Stimulated activated memory B cell treated with anti-CD40 and anti-IgM and Interleukin-4, amounts not matched to agents 10 μg/mL and 1 μg/mL and 100 μg/mL, for 72 hours (primary cell): ENCODE data around the gene TEX35.

Experiments
- ATAC-seq: fragments of 150-1000 bp; cut with Tn5 transposase; 2 replicates; pipeline ENCODE4 v1.10.0; 2021
- H3K27ac Mint-ChIP-seq: one replicate; pipeline ENCODE4 v1.8.0; 2022; ENCODE audit warnings: mild to moderate bottlenecking, mixed read lengths
- H3K27me3 Mint-ChIP-seq: one replicate; pipeline ENCODE4 v1.8.0; 2022; ENCODE audit warnings: mixed read lengths
- H3K36me3 Mint-ChIP-seq: one replicate; pipeline ENCODE4 v1.8.0; 2022; ENCODE audit warnings: mixed read lengths
- H3K4me1 Mint-ChIP-seq: one replicate; pipeline ENCODE4 v1.8.0; 2022; ENCODE audit warnings: mixed read lengths
- H3K4me3 Mint-ChIP-seq: one replicate; pipeline ENCODE4 v1.8.0; 2022; ENCODE audit warnings: mild to moderate bottlenecking, moderate library complexity, mixed read lengths
- H3K9me3 Mint-ChIP-seq: one replicate; pipeline ENCODE4 v1.8.0; 2022; ENCODE audit warnings: mixed read lengths

The TEX35 gene

GRCh38 chr1:178527117-178527516, 14.2 kb downstream of the TEX35 start:
- peaks cover 5% of the 10 kb centered on the region for H3K9me3 Mint-ChIP-seq
- H3K27ac Mint-ChIP-seq, result no peak overlapping the region
- ATAC-seq, result peak; percentile 34
- no peaks in the 10 kb centered on the region for H3K36me3 Mint-ChIP-seq
- no peak overlapping the region for H3K4me3 Mint-ChIP-seq
- no peaks in the 10 kb centered on the region for H3K27me3 Mint-ChIP-seq
- H3K4me1 Mint-ChIP-seq, result peaks cover 2% of the 10 kb centered on the region

GRCh38 chr1:178528228-178528952, 15.5 kb downstream of the TEX35 start:
- H3K36me3 Mint-ChIP-seq, result no peaks in the 10 kb centered on the region
- H3K9me3 Mint-ChIP-seq, result peaks cover 5% of the 10 kb centered on the region
- H3K4me1 Mint-ChIP-seq, result peaks cover 7% of the 10 kb centered on the region
- no peak for ATAC-seq
- H3K27ac Mint-ChIP-seq, result no peak overlapping the region
- H3K4me3 Mint-ChIP-seq, result no peak overlapping the region
- no peaks in the 10 kb centered on the region for H3K27me3 Mint-ChIP-seq

DNA sequence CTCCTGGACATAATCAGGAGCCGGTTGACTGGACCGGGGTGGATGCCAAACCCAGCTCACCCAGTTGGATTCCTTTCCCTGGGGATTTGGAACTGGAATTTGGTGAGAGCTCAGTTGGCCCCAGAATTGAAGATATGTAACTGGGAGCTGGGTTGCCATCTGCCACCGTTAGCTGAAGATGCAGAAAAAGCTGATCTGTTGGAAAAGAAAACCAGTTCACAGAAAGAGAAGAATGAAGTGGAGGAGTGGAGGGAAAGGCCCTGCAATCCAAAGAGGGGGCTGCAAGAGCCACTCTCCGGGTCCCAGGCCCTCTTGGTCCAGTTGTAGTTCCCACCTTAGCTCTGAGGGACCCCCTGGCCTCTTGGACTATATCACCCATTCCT, 16.0 kb downstream of the TEX35 start:
- H3K27ac Mint-ChIP-seq, result no peak overlapping the region
- H3K36me3 Mint-ChIP-seq, result no peaks in the 10 kb centered on the region
- H3K4me3 Mint-ChIP-seq, result no peak overlapping the region
- ATAC-seq, result no peak
- H3K4me1 Mint-ChIP-seq, result peaks cover 7% of the 10 kb centered on the region
- H3K9me3 Mint-ChIP-seq, result peaks cover 5% of the 10 kb centered on the region
- H3K27me3 Mint-ChIP-seq, result no peaks in the 10 kb centered on the region

DNA sequence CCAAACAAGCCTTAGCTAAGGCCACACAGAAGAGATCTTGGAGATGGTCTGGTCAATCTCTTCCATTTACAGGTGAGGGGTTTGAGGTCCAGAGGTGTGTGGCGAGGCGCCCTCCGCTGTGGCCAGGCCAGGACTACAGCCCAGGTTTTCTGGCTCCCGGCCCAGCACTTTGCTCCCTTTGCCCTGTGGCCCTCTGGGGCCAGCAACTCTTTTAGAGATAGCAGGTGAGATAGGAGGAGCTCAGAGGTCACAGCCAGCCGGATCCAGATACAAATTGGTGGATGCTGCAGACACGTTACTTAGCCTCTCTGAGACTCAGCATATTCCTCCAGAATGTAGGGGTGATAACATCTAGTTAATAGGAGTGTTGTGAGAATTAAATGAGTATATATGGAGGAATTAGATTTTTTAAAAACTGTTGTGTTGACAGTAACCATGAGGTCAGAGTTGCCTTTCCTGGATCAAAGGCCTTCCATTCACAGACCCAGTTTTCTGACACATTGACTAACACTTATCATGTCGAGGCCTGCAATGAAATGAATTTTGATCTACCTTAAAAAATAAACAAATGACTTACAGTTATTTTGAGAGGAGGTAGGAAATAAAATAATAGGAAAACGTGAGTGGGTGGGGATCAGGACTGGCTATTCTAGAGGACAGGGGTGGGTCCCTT, 16.6 kb downstream of the TEX35 start:
- Mint-ChIP-seq H3K4me3 (no peak overlapping the region), H3K27me3 (no peaks in the 10 kb centered on the region), H3K36me3 (no peaks in the 10 kb centered on the region), H3K27ac (no peak overlapping the region), H3K4me1 (peaks cover 7% of the 10 kb centered on the region), H3K9me3 (peaks cover 5% of the 10 kb centered on the region)
- no peak for ATAC-seq

GRCh38 chr1:178530037-178530402, 17.1 kb downstream of the TEX35 start:
- peaks cover 5% of the 10 kb centered on the region for H3K9me3 Mint-ChIP-seq
- ATAC-seq, result no peak
- H3K27ac Mint-ChIP-seq, result no peak overlapping the region

DNA sequence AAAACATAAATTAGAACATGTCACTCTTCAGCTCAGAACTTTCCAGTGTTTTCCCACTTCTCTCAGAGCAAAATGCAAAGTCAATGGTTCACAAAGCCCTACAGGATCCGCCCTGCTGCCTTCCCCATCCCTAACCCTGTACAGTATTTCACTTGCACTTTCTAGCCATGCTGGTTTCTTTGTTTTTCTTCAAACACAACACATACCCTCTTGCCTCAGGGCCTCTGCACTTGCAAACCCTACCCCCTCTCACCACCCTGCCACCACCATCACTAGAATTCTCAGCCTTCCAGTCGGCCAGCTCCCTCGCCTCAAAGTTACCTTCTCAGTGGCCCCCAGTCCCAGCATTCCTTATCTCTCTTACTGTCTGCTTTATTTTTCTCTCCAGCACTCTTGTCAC, 17.6 kb downstream of the TEX35 start:
- Mint-ChIP-seq H3K4me1 (peaks cover 7% of the 10 kb centered on the region), H3K4me3 (no peak overlapping the region), H3K36me3 (no peaks in the 10 kb centered on the region), H3K9me3 (no peaks in the 10 kb centered on the region), H3K27me3 (no peaks in the 10 kb centered on the region), H3K27ac (no peak overlapping the region)
- ATAC-seq, result no peak

More at GRCh38 chr1:178530037-178530402, 17.1 kb downstream of the TEX35 start:
- Mint-ChIP-seq H3K36me3 (no peaks in the 10 kb centered on the region), H3K4me1 (peaks cover 7% of the 10 kb centered on the region), H3K27me3 (no peaks in the 10 kb centered on the region), H3K4me3 (no peak overlapping the region)

DNA sequence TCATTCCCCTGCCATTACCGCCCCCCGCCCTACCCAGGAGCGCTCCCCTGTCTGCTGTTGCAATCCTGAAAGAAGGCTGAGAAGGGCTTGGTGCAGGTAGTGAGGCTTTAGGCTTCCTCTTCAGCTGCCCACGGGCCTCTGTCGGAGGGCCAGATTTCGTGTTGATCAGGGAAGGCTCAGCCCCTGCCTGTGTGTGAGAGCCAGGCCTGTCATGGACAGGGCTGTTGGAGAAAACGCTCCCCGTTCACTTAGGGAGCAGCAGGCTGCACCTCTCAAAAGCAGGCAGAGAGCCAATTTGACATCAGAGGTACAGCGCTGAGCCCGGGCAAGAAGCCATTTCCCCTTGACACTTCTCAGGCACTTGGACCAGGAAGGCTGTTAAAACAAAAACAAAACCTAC, 19.0 kb downstream of the TEX35 start:
- Mint-ChIP-seq H3K27ac (no peak overlapping the region), H3K4me3 (no peak overlapping the region), H3K9me3 (no peaks in the 10 kb centered on the region), H3K36me3 (no peaks in the 10 kb centered on the region), H3K27me3 (no peaks in the 10 kb centered on the region), H3K4me1 (peaks cover 7% of the 10 kb centered on the region)
- no peak for ATAC-seq

GRCh38 chr1:178532392-178532791, 19.5 kb downstream of the TEX35 start:
- no peak overlapping the region for H3K4me3 Mint-ChIP-seq
- peak; percentile 89 for ATAC-seq
- H3K36me3 Mint-ChIP-seq, result no peaks in the 10 kb centered on the region
- no peak overlapping the region for H3K27ac Mint-ChIP-seq
- peaks cover 7% of the 10 kb centered on the region for H3K4me1 Mint-ChIP-seq
- no peaks in the 10 kb centered on the region for H3K27me3 Mint-ChIP-seq
- H3K9me3 Mint-ChIP-seq, result no peaks in the 10 kb centered on the region

- Mint-ChIP-seq H3K36me3 (no peaks in the 10 kb centered on the region), H3K4me3 (no peak overlapping the region), H3K9me3 (no peaks in the 10 kb centered on the region), H3K4me1 (peaks cover 7% of the 10 kb centered on the region), H3K27me3 (no peaks in the 10 kb centered on the region), H3K27ac (no peak overlapping the region)
- no peak for ATAC-seq
These were observed 20.4 kb downstream of the TEX35 start for GRCh38 chr1:178533121-178533946.

DNA sequence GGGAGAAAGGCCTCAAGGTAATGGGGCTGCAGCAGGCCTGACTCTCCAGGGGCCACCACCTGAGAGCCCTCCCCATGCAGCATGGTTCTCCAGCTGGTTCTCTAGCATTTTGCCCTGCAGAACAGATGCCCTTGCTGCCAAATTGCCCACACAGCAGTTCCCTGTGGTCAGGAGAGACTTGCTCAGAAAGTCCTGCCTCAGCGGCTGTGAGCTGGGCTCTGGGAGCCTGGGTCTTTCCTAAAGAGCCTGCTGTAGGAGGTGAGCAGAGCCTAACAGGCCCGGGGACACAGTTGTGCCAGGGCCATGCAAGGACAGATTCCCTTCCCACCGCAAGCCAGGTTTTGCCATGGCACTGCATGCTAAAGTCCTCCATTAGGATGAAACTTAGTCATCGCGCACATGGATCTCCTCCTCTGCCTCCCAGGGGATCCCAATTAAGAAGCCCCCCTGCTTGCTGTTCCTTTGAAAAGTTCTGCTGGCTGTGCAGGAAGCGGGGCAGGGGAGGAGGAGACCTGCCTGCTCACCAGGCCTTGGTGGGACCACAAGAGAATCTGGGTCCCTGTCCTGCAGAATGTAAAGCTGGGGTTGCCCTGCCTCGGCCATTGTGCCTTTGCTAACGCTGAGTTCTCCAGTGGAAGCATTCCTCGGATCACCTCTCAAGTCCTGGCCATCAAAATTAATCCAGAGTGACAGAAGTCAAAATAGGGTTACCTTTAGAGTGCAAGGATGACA, 21.4 kb downstream of the TEX35 start:
- Mint-ChIP-seq H3K4me1 (peaks cover 7% of the 10 kb centered on the region), H3K36me3 (no peaks in the 10 kb centered on the region), H3K9me3 (no peaks in the 10 kb centered on the region), H3K4me3 (no peak overlapping the region), H3K27ac (no peak overlapping the region), H3K27me3 (no peaks in the 10 kb centered on the region)
- ATAC-seq, result no peak

GRCh38 chr1:178536329-178536728, 23.4 kb downstream of the TEX35 start:
- H3K9me3 Mint-ChIP-seq, result no peaks in the 10 kb centered on the region
- no peak for ATAC-seq
- H3K27ac Mint-ChIP-seq, result no peak overlapping the region
- no peaks in the 10 kb centered on the region for H3K27me3 Mint-ChIP-seq
- H3K4me3 Mint-ChIP-seq, result no peak overlapping the region
- peaks cover 10% of the 10 kb centered on the region for H3K4me1 Mint-ChIP-seq
- H3K36me3 Mint-ChIP-seq, result no peaks in the 10 kb centered on the region

DNA sequence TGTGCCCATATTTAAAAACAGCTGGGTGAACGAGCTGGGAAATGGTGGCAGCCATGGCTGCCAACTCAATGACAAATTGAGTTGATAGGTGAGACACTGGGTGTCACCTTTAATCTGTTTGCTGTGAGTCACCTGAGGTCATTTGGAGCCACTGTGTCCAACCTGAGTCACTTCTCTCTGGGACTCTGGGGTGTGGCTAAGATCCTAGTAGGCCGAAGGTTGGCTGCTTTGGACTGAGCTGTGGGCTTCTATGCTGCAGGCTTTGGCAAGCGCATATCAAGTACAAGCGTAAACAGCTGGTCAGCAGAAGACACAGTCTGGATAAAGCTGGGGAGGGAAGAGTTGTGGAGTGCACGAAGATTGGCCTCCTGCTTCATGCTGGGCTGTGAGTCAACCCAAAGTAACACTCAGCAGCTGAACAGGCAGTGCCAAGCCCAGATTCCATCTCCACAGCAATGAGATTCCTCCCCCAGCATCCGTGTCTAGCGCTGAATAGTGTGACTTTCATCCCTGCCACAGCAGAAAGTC, 24.0 kb downstream of the TEX35 start:
- Mint-ChIP-seq H3K27ac (no peak overlapping the region), H3K27me3 (no peaks in the 10 kb centered on the region), H3K4me1 (peaks cover 16% of the 10 kb centered on the region), H3K9me3 (no peaks in the 10 kb centered on the region), H3K4me3 (no peak overlapping the region), H3K36me3 (no peaks in the 10 kb centered on the region)
- ATAC-seq, result no peak

- no peaks in the 10 kb centered on the region for H3K9me3 Mint-ChIP-seq
- H3K4me1 Mint-ChIP-seq, result peaks cover 11% of the 10 kb centered on the region
- peak overlapping the region; percentile 4 for H3K27ac Mint-ChIP-seq
- no peaks in the 10 kb centered on the region for H3K27me3 Mint-ChIP-seq
- ATAC-seq, result no peak
- H3K4me3 Mint-ChIP-seq, result no peak overlapping the region
- no peaks in the 10 kb centered on the region for H3K36me3 Mint-ChIP-seq
These were observed 24.6 kb downstream of the TEX35 start for GRCh38 chr1:178537382-178538090.

GRCh38 chr1:178538192-178538916, 25.4 kb downstream of the TEX35 start:
- Mint-ChIP-seq H3K4me1 (peaks cover 13% of the 10 kb centered on the region), H3K36me3 (no peaks in the 10 kb centered on the region), H3K27me3 (no peaks in the 10 kb centered on the region), H3K9me3 (no peaks in the 10 kb centered on the region), H3K4me3 (no peak overlapping the region), H3K27ac (peak overlapping the region; percentile 4)
- ATAC-seq, result no peak
